ENCODE measurements around the gene YLPM1.
"Not testable (repeated sequence)": the region's sequence is repeated elsewhere in the genome, so short reads cannot be mapped to it uniquely, and the experiment has no call there.

Gene YLPM1, protein sequence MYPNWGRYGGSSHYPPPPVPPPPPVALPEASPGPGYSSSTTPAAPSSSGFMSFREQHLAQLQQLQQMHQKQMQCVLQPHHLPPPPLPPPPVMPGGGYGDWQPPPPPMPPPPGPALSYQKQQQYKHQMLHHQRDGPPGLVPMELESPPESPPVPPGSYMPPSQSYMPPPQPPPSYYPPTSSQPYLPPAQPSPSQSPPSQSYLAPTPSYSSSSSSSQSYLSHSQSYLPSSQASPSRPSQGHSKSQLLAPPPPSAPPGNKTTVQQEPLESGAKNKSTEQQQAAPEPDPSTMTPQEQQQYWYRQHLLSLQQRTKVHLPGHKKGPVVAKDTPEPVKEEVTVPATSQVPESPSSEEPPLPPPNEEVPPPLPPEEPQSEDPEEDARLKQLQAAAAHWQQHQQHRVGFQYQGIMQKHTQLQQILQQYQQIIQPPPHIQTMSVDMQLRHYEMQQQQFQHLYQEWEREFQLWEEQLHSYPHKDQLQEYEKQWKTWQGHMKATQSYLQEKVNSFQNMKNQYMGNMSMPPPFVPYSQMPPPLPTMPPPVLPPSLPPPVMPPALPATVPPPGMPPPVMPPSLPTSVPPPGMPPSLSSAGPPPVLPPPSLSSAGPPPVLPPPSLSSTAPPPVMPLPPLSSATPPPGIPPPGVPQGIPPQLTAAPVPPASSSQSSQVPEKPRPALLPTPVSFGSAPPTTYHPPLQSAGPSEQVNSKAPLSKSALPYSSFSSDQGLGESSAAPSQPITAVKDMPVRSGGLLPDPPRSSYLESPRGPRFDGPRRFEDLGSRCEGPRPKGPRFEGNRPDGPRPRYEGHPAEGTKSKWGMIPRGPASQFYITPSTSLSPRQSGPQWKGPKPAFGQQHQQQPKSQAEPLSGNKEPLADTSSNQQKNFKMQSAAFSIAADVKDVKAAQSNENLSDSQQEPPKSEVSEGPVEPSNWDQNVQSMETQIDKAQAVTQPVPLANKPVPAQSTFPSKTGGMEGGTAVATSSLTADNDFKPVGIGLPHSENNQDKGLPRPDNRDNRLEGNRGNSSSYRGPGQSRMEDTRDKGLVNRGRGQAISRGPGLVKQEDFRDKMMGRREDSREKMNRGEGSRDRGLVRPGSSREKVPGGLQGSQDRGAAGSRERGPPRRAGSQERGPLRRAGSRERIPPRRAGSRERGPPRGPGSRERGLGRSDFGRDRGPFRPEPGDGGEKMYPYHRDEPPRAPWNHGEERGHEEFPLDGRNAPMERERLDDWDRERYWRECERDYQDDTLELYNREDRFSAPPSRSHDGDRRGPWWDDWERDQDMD (N-terminal part only)

DNA sequence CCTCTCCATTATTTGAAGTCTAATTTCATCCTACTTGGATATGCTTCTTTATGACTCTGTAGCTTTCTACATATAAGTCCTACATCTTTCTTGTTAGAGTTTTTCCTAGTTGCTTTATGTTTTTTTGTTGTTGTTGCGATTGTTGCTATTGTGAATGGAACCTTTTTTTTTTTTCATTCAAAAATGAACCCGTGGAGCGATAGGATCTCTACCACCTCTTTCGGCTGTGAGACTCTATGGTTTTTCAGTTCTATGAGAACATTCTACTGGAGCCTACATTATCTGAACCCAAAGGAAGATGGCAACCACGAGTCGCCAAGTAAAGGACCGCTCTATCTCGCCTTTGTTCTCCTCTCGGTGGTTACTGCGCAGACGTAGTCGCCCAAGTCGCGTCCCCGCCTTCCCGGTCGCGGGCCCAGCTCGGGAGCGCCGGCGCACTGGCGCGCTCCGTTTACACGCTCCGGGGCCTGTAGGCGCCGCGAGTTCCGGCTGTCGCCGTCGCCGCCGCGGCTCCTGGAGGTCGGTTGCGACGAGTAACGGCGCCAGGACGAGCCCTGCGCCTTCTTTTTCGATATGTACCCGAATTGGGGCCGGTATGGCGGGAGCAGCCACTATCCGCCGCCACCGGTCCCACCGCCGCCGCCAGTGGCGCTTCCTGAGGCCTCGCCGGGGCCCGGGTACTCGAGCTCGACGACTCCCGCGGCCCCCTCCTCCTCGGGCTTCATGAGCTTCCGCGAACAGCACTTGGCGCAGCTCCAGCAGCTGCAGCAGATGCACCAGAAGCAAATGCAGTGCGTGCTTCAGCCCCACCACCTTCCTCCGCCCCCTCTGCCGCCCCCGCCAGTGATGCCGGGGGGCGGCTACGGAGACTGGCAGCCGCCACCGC is at the start of gene YLPM1:
YLPM1 (plus strand) TSS at position 400 of the 886 bp plus-strand sequence; CDS start at position 574, 174 bp downstream.
- DNase-seq, result peak; percentile 99

DNA sequence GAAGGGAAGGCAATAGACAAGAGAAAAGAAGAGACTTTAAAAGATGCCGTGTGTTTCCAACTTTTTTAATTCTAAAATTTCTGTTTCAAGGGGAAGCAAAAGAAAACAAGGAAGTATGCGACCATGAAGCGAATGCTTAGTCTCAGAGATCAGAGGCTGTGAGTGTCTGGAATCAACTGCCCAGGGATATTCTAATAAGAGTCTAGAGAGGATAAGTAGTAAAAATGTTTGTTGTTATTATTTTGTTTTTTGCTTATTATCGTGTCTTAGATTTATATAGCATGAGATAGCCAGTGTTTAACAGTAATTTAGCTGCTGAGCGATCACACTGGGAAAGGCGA is 49.8 kb upstream of the YLPM1 start:
- DNase-seq, result no peak

DNA sequence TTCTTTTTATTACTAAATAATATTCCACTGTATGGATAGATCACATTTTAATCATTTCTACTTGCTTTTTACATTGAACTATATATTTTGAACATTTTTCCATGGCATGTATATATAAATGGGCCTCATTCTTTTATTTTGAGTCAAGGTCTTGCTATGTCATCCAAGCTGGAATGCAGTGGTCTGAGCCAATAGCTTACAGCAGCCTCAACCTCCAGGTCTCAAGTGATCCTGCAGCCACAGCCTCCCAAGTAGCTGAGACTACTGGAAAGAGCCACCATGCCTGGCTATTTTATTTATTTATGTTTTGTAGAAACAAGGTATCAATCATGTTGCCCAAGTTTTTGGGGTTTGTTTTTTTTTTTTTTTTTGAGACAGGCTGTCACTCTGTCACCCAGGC is 42.6 kb upstream of the YLPM1 start:
- DNase-seq, result no peak

DNA sequence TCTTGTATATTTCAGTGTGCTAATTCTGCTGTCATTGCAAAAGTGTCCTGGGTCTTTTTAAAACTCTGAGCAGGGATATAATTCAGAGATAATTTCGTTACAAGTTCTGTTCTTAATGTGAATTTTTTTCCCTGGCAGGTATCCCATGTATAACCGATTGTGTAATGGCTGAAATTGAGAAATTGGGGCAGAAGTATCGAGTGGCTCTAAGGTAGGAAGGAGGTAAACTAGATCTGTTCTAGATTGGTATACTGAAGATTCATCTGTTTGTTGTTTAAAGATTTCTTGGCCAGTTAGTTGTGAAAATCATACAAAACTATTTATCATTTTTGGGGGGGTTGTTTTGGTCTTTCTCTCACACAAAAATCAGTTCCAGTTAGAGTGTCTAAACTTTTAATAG is 40.0 kb upstream of the YLPM1 start:
- DNase-seq, result no peak

DNA sequence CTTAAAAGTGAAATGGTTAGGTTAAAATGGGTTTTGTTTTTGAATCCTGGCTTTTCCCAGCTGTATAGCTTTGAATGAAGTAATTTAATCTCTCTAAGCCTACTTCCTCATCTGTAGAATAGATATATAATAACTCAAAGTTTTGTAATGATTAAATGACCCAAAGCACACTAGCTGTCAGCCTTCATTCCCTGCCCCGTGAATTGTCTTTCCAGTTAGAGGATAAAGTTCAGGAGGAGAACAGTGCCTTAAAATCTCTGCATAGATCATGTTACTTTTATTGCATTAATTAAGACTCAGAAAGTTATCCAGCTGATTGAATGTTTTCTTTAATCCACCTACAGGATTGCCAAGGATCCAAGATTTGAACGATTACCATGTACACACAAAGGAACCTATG is 30.7 kb upstream of the YLPM1 start:
- no peak for DNase-seq

DNA sequence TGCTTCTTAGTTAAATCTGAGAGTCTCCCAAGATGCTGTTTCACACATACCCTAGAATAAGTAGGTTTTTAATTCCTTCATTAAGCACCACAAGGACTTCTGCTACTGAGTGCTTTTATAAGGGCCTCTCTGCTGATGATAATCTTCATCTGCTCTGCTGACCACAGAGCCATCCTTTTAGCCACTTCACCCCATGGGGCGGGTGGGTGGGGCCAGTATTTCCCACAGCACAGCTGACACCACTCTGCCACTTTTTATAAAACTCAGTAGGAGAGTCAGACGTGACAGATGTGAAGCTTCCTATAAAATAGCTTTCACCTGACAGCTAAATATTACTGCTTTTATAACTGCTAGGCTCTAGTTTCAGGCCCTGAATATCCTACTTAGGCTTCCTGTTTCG is 29.9 kb upstream of the YLPM1 start:
- DNase-seq, result peak; percentile 2

DNA sequence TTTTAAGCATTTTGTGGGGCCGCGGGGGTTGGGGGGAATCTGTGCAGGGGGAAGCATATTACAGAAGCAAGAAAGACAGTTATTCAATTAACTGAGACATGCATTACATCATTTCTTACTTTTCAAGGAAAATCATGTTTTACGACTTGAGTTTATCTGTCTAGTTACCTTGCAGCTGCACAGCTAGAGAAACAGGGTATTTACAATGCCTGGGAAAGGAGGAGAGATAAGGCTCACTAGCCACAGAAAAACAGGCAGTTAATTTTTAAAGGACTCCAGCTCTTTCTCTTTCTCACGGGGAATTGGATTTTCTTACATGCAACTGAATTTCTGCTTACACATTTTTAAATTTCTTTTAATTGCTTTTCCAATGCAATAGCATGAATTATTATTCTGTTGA is 28.0 kb upstream of the YLPM1 start:
- no peak for DNase-seq

DNA sequence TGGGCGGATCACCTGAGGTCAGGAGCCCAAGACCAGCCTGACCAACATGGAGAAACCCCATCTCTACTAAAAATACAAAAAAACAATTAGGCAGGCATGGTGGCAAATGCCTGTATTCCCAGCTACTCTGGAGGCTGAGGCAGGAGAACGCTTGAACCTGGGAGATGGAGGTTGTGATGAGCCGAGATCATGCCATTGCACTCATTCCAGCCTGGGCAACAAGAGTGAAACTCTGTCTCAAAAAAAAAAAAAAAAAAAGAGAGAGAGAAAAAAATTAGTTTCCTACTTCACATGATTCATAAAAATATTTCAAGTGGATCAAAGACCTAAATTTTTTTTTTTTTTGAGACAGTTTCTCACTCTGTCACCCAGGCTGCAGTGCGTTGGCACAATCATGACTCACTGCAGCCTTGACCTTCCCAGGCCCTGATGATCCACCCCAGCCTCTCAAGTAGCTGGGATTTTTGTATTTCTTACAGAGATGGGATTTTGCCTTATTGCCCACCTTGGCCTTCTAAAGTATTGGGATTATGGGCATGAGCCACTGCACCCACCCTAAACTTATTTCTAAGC is 25.3 kb upstream of the YLPM1 start:
- DNase-seq, result no peak

DNA sequence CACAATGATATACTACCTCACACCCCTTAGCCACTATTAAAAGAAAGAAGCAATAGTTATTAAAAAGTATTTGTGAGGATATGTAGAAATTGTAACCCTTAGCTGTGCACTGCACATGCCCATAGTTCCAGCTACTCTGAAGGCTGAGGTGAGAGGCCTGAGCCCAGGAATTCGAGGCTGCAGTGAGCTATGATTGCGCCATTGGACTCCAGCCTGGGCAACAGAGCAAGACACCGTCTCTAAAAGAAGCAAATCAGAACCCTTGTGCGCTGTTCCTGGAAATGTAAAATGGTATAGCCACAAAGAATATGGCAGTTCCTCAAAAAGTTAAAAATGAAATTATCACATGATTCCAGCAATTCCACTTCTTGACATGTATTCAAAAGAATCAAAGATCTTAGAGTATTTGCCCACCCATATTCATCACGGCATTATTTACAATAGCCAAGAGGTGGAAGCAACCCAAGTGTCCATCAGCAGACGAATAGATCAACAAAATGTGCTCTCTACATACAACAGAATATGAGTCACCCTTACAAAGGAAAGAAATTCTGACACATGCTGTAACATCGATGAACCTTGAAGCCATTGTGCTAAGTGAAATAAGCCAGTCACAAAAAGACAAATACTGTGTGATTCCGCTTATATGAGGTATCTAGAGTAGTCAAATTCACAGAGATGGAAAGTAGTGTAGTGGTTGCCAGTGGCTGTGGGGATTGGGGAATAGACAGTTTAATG is 23.7 kb upstream of the YLPM1 start:
- DNase-seq, result no peak

DNA sequence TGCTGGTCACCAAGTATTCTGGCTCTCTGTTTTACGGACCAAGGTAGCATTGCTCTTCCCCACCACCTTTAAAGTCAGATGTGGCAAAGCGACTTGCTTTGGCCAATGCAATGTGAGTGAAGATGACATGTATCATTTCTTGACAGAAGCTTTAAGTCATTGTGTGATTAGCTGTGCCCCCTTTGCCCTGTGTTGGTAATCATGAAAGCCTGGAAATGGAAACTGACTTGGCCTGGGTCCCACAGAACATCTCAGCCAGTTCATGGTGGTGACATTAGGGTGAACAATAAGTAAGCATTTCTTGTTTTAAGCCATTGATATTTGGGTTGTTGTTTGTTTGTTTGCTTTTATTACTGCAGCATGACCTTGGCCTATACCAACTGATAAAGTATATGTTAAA is 15.9 kb upstream of the YLPM1 start:
- no peak for DNase-seq

DNA sequence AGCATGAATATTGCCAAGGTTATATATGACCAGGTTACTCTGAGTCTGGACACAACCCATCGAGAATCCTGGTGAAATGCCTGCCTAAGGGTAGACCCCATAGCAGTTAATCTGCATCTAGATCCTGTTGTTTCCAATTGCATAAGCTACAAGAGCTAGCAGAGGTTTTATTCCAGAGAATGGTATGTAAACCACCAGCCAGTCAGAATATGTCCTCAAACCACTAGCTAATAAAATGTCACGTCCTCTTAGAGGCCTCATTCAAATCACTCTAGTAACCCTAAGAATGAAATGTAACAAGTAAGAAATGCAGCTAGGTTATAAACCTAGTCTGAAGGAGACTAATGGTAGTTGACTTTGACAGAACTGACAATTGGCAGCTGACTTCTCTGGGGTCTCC is 9.0 kb upstream of the YLPM1 start:
- DNase-seq, result no peak

DNA sequence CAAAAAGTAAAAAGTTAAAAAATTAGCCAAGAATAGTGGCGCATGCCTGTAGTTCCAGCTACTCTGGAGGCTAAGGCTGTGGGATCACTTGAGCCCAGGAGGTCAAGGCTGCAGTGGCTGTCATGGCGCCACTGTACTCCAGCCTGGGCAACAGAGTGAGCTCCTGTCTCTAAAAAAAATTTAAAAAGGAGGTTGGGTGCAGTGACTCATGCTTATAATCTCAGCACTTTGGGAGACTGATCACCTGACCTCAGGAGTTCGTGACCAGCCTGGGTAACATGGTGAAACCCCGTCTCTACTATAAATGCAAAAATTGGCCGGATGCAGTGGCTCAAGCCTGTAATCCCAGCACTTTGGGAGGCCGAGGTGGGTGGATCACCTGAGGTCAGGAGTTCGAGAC is 8.2 kb upstream of the YLPM1 start:
- no peak for DNase-seq

DNA sequence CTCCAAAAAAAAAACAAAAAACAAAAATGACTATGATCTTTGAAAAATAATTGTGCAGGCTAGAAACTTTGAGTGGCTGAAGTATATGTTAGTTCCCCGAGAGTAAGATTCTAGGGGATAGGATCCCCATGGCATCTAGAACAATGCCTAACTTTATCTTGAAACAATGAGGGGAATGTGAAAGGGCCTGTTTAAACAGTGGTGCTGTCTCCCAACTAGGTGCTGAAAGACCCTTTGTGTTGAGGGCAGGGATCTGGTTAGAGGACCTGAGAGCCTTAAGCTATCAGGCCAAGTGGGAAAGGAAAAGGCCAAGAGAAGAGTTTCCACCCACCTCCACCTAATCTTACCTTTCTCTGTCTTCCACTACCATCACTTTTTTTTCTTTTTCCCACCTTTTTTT is 6.8 kb upstream of the YLPM1 start:
- DNase-seq, result no peak

DNA sequence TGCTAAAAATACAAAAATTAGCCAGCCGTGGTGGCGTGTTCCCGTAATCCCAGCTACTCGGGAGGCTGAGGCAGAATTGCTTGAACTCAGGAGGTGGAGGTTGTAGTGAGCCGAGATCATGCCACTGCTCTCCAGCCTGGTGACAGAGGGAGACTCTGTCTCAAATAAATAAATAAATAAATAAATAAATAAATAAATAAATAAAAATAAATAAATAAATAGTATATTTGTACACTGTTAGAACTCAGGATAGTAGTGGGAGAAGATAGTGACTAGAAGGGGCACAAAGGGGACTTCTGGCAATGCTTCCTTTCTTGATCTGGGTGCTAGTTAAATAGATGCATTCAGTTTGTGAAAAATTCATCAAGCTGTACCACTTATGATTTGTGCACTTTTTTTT is 4.6 kb upstream of the YLPM1 start:
- not testable (repeated sequence) for DNase-seq

DNA sequence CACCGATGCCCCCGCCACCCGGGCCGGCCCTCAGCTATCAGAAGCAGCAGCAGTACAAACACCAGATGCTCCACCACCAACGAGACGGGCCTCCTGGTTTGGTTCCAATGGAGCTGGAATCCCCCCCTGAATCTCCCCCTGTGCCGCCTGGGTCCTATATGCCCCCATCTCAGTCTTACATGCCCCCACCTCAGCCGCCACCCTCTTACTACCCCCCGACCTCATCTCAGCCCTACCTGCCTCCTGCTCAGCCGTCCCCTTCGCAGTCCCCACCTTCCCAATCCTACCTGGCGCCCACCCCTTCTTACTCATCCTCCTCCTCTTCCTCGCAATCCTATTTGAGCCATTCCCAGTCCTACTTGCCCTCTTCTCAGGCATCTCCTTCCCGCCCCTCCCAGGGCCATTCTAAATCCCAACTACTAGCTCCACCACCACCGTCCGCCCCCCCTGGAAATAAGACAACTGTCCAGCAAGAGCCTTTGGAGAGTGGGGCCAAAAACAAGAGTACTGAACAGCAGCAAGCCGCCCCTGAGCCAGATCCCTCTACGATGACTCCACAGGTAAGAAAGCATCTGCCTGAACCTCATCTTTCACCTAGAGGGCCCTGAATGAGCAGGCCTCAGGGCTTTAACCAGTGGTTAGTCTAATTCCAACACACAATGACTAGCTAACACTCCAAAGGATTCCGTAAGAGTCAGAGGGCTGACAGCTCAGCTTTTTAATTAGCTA is 851 bp downstream of the YLPM1 start:
- no peak for DNase-seq

DNA sequence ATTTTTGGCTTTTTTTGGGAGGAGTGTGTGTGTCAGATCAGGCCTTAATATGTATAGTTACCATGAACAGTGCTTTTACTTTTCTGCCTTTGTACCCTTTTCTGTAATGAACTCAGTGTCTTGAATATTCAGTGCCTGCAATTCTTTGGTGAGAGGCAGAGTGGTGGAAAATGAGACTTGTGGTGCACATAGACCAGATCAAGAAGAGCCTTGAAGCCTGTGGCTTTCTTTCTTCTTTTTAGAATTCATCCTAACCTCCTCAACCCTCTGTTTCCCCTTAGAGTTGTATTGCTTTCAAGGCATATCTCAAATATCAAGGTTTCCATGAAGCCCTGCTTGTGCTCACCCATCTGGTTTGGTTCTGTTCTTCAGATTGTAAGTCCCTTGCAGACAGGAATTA is 2.6 kb downstream of the YLPM1 start:
- DNase-seq, result no peak

DNA sequence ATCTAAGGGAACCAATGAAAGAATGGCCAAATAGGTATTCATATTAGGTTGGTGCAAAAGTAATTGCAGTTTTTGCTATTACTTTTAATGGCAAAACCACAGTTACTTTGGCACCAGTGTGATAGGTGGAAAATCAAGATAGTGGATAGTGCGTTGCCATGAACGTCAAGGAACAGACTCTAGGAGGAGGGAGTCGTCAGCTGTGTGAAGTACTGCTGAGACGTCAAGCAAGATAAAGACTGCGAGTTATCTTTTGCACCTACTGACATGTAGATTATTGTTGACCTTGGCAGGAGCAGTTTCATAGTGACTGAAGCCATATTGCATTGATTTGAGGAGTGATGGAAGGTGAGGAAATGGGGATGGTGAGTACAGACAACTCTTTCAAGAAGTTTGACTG is 8.3 kb downstream of the YLPM1 start:
- no peak for DNase-seq

DNA sequence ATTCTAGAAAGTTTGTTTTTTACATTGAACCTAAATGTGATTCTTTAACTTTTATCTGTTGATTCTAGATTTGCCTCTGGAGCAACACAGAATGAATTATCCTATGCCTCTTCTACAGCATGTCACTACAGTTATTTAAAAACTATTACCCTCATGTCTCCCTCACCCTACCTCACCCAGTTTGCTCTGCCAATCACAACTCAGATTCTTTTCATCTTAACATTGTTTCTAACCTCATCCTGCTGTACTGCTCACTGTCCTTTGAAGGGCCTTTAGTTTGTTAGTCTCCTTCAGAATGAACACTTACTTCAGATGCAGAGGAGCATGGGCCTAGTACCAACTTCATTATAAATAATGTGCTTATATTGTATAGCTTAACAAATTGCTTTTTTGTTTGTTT is 21.5 kb downstream of the YLPM1 start:
- no peak for DNase-seq

DNA sequence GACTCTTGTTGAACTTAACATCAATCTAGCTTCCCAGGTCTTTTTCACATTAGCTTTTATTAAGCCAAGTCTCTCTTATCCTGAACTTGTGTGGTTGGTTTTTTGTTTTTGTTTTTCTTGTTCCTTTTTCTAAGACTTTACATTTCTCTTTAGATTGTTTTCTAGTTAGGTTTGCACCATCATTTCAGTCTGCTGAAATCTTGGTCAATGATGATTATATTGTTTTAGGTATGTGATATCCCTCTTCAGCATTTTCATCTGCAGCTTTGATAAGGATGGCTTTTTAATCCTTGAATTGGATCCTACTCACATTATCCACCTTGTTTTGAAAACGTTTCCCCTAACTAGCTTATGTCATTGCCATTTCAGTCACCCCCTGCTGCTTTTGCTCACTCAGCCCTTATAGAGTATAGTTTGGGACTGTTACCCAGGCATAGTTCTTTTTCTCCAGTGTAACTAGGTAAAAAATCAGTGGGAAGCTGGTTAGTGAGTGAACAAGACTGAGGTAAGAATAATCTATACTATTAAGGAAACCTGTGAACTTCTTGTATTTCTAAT is 22.0 kb downstream of the YLPM1 start:
- no peak for DNase-seq

DNA sequence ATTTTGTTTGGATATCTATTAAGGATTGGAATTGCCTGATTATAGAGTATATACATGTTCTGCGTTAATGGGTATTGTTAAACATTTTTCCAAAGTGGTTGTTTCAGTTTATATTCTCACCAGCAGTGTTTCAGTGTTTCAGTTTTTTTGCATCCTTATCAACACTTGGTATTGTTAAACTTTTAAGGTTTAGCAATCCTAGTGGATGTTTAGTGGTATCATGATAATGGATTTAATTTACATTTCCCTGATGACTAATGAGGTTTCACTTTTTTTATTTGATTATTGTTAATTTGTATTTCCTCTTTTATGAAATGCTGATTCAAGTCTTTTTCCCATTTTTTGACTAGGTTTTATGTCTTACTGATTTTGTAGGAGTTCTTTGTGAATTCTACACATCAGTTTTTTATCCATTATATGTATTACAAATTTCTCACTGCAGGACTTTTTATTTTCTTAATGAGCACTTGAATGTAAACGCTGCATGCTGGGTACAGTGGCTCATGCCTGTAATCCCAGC is 23.7 kb downstream of the YLPM1 start:
- DNase-seq, result no peak
